Ectodermal cell (in vitro differentiated cells): Measurements from ENCODE around the gene SLIT2. TPM values are rescaled to one million over a fixed set of nuclear protein-coding genes. Genes with fewer than 3 reads are reported as not detected.

Experiments
- H3K27ac ChIP-seq: 2 replicates; pipeline ENCODE4 v1.7.0; 2013; ENCODE audit warnings: mild to moderate bottlenecking, low read depth, low read length; ENCODE audit not compliant: insufficient read depth, poor library complexity, severe bottlenecking
- H3K27me3 ChIP-seq: 2 replicates; pipeline ENCODE4 v1.7.0; 2013; ENCODE audit warnings: mild to moderate bottlenecking, low read length; ENCODE audit not compliant: insufficient read depth, control insufficient read depth, poor library complexity, severe bottlenecking
- H3K36me3 ChIP-seq: one replicate; pipeline ENCODE4 v1.7.0; 2013; ENCODE audit warnings: low read length; ENCODE audit not compliant: control insufficient read depth, insufficient read depth
- H3K4me1 ChIP-seq: one replicate; pipeline ENCODE4 v1.7.0; 2013; ENCODE audit warnings: low read length; ENCODE audit not compliant: control insufficient read depth, insufficient read depth
- H3K4me3 ChIP-seq: 2 replicates; pipeline ENCODE4 v1.7.0; 2013; ENCODE audit warnings: low read depth, low read length, control low read depth; ENCODE audit not compliant: insufficient read depth
- H3K9me3 ChIP-seq: 2 replicates; pipeline ENCODE4 v1.7.0; 2013; ENCODE audit warnings: mild to moderate bottlenecking, low read length, moderate library complexity; ENCODE audit not compliant: control insufficient read depth
- WGBS, 2 experiments: methylation state at CpG; one replicate each; pipeline ENCODE4 v1.1.7; 2013; ENCODE audit warnings: missing lambda C conversion rate in 2 of 2; 5-methylcytosine and 5-hydroxymethylcytosine counted together
- polyA plus RNA-seq, 4 experiments: library from polyadenylated mRNA; stranded (reverse); fragments of 50-300 nt; gene quantifications; one replicate each; pipeline ENCODE4 v1.2.3, GENCODE V29; 2013

Gene SLIT2, protein sequence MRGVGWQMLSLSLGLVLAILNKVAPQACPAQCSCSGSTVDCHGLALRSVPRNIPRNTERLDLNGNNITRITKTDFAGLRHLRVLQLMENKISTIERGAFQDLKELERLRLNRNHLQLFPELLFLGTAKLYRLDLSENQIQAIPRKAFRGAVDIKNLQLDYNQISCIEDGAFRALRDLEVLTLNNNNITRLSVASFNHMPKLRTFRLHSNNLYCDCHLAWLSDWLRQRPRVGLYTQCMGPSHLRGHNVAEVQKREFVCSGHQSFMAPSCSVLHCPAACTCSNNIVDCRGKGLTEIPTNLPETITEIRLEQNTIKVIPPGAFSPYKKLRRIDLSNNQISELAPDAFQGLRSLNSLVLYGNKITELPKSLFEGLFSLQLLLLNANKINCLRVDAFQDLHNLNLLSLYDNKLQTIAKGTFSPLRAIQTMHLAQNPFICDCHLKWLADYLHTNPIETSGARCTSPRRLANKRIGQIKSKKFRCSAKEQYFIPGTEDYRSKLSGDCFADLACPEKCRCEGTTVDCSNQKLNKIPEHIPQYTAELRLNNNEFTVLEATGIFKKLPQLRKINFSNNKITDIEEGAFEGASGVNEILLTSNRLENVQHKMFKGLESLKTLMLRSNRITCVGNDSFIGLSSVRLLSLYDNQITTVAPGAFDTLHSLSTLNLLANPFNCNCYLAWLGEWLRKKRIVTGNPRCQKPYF (N-terminal part only)
- 13.5 TPM for polyA plus RNA-seq (2013, experiment 1 of 4)
- polyA plus RNA-seq (2013, experiment 2 of 4), result 15.8 TPM
- 14.6 TPM for polyA plus RNA-seq (2013, experiment 3 of 4)
- 18.8 TPM for polyA plus RNA-seq (2013, experiment 4 of 4)

DNA sequence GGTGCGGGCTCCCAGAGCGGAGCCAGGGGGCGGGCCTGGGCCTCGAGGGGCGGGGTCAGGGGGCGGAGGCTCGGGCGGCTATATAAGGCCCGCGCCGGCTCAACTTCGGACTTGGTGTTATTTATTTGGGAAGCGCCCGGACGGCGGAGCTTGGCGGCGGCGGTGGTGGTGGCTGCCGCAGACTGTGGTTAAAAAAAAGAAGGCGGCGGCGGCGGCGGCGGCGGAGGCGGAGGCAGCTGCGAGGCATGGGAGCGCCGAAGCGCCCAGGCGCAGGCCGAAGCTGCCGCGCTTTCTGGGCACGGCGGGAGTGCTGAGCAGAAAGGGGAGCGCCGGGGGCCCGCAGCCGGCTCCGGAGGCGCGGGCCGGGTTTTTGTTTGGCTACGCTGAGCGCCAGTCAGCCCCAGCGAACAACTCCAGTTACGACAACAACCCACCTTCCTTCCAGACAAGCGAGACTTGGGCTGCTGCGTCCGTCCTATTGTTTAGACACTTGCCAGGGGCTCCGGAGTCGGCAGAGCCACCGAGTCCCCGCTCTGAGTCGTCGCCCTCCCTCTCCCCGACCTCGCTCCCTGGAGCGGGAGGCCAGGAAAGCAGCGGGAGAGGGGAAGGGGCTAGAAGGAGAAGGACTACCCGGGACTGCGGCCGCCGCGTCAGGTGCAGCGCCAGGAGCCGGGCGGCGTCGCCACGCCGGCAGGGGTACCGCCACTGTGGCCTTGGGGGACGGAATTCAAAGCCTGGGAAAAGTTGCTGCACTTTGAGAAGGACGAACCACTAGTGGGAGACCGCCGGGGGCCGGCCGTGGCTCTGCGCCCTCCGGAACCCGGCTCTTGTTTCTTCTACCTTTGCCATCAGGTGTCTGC, at the start of gene SLIT2:
Gene SLIT2 (plus strand): TSS at position 110 of the 860 bp plus-strand sequence. CDS start 1,911 bp downstream, outside the sequence.
- 0% methylated on average over 84 to 85 of the region's 85 CpGs for WGBS, 2 experiments
- Histone ChIP-seq H3K27ac (peak within 1 kb of the TSS; percentile 30), H3K9me3 (no peaks in the 10 kb centered on the region), H3K4me1 (peaks cover 11% of the 10 kb centered on the region), H3K36me3 (no peaks in the 10 kb centered on the region), H3K4me3 (peak within 1 kb of the TSS; percentile 67), H3K27me3 (peaks cover 67% of the 10 kb centered on the region)

- Histone ChIP-seq H3K27ac (no peak overlapping the region), H3K27me3 (no peaks in the 10 kb centered on the region), H3K36me3 (no peaks in the 10 kb centered on the region), H3K4me1 (no peaks in the 10 kb centered on the region), H3K9me3 (no peaks in the 10 kb centered on the region), H3K4me3 (no peak overlapping the region)
Measured at GRCh38 chr4:20203508-20203907, 48.2 kb upstream of the SLIT2 start.

DNA sequence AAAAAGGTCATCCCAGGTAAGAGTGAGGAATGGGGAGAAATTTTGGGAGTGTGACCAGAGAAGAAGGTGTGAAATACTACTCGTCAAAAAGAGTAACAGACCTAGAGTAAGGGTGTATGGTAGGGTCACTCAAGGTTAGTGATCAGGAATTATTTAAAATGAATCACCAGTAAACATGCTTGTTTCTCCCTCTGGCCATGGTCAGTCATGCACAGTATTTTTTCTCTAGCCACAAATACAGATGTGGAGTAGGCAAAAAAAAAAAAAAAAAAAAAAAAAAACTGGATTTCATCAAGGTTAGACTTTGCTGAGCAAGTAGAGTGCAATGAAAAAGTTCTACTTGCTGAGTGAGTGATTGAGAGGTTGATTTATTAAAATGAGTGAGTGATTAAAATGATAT, 34.2 kb upstream of the SLIT2 start:
- H3K9me3 ChIP-seq, result no peaks in the 10 kb centered on the region
- H3K4me3 ChIP-seq, result no peak overlapping the region
- H3K27me3 ChIP-seq, result no peaks in the 10 kb centered on the region
- WGBS, 2 experiments, result 37 to 42% methylated on average over 1 of the region's 1 CpG
- no peaks in the 10 kb centered on the region for H3K4me1 ChIP-seq
- H3K36me3 ChIP-seq, result no peaks in the 10 kb centered on the region
- no peak overlapping the region for H3K27ac ChIP-seq

GRCh38 chr4:20217951-20218350, 33.8 kb upstream of the SLIT2 start:
- Histone ChIP-seq H3K27ac (no peak overlapping the region), H3K9me3 (no peaks in the 10 kb centered on the region), H3K27me3 (no peaks in the 10 kb centered on the region), H3K4me1 (no peaks in the 10 kb centered on the region), H3K36me3 (no peaks in the 10 kb centered on the region), H3K4me3 (no peak overlapping the region)
- WGBS, 2 experiments, result no CpG with 5 or more reads among the region's 1 CpG

- no peaks in the 10 kb centered on the region for H3K9me3 ChIP-seq
- H3K27ac ChIP-seq, result no peak overlapping the region
- H3K27me3 ChIP-seq, result no peaks in the 10 kb centered on the region
Measured at GRCh38 chr4:20219521-20219920, 32.2 kb upstream of the SLIT2 start.

DNA sequence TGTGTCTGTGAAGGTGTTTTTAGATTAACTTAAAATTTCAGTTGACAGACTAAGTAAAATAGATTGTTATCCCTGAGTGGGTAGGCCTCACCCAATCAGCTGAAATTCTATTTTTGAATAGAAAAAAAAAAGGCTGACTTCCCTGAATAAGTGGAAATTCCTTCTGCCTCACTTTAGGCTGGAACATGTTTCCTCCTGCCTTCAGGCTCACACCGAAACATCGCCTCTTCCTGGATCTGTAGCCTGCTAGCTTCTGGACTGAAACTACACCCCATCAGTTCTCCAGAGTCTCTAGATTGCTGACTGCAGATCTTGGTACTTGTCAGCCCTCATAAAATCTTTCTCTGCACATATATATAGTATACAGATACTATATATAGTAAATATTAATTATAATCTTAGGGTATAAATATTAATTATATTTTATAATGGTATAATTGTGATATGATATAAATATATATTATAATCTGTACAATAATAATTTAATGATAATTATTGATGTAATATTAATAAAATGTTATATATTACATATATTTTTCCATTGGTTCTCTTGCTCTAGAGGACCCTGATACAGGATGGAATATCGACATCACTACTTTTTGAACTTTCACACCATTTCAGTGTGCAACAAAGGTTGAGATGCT, 13.7 kb upstream of the SLIT2 start:
- H3K4me3 ChIP-seq, result no peak overlapping the region
- H3K27me3 ChIP-seq, result no peaks in the 10 kb centered on the region
- H3K9me3 ChIP-seq, result no peaks in the 10 kb centered on the region
- no peaks in the 10 kb centered on the region for H3K36me3 ChIP-seq
- H3K4me1 ChIP-seq, result no peaks in the 10 kb centered on the region
- H3K27ac ChIP-seq, result no peak overlapping the region
- 91 to 95% methylated on average over 2 to 3 of the region's 3 CpGs for WGBS, 2 experiments

More at GRCh38 chr4:20219521-20219920, 32.2 kb upstream of the SLIT2 start:
- no peaks in the 10 kb centered on the region for H3K36me3 ChIP-seq
- H3K4me3 ChIP-seq, result no peak overlapping the region
- no peaks in the 10 kb centered on the region for H3K4me1 ChIP-seq

DNA sequence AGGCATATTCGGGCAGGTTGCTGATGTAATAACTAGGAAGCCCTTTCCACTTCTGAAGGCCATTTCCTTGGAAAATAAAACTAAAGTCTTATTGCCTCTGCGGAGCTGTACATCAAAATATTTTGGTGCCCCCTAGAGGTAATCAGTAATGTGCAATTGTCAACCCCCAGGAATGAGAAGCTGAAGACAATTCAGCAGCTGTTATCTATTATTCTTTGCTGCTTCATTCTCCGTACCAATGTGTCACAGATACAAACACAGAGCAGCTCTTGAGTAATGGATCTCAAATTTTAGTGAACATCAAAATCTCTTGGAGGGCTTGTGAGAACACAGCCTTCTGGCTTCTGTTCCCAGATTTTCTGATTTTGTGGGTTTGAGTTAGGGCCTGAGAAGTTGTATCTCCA, 3.5 kb upstream of the SLIT2 start:
- Histone ChIP-seq H3K27me3 (peaks cover 30% of the 10 kb centered on the region), H3K36me3 (no peaks in the 10 kb centered on the region), H3K4me1 (peaks cover under 1% of the 10 kb centered on the region), H3K27ac (no peak overlapping the region), H3K9me3 (peaks cover 2% of the 10 kb centered on the region), H3K4me3 (no peak overlapping the region)
- WGBS, 2 experiments, result 43 to 47% methylated on average over 3 of the region's 3 CpGs

GRCh38 chr4:20249333-20249732, 2.4 kb upstream of the SLIT2 start:
- Histone ChIP-seq H3K27ac (no peak overlapping the region), H3K4me3 (no peak overlapping the region), H3K4me1 (peaks cover 6% of the 10 kb centered on the region), H3K36me3 (no peaks in the 10 kb centered on the region), H3K9me3 (no peaks in the 10 kb centered on the region), H3K27me3 (peaks cover 42% of the 10 kb centered on the region)
- WGBS, 2 experiments, result 74 to 85% methylated on average over 2 of the region's 2 CpGs

- Histone ChIP-seq H3K27me3 (peaks cover 61% of the 10 kb centered on the region), H3K27ac (peak overlapping the region; percentile 30), H3K4me1 (peaks cover 11% of the 10 kb centered on the region), H3K4me3 (peak overlapping the region; percentile 67), H3K9me3 (no peaks in the 10 kb centered on the region), H3K36me3 (no peaks in the 10 kb centered on the region)
- WGBS, 2 experiments, result 5 to 7% methylated on average over 35 of the region's 35 CpGs
Measured at GRCh38 chr4:20251031-20251795, 492 bp upstream of the SLIT2 start.
